Tibial artery (tissue), 4 donors: ENCODE results near the gene EMID1.

Experiments
- DNase-seq, 2 donors: peaks; one replicate each; pipeline ENCODE4 v3.0.0-alpha.2; 2019
- H3K27ac ChIP-seq, 2 donors: fragments of 200-600 bp; sonication (generic) in 1 of 2; 1 replicate in 1 of 2; 2 replicates in 1 of 2; pipeline ENCODE4 v1.5.1; 2018 to 2019; ENCODE audit warnings: mild to moderate bottlenecking in 1 of 2
- H3K27me3 ChIP-seq, 2 donors: fragments of 200-600 bp; sonication (generic) in 1 of 2; one replicate each; pipeline versions ENCODE4 v1.5.1 to v1.6.0; 2016 to 2019
- H3K36me3 ChIP-seq, 3 donors: fragments of 200-600 bp; sonication (generic) in 2 of 3; one replicate each; pipeline ENCODE4 v1.5.1; 2016 to 2019; ENCODE audit warnings: mild to moderate bottlenecking in 2 of 3
- H3K4me1 ChIP-seq, 4 donors: fragments of 200-600 bp; sonication (generic) in 2 of 4; 1 replicate in 3 of 4; 2 replicates in 1 of 4; pipeline ENCODE4 v1.5.1; 2016 to 2019
- H3K4me3 ChIP-seq, 2 donors: fragments of 200-600 bp; sonication (generic) in 1 of 2; 1 replicate in 1 of 2; 2 replicates in 1 of 2; pipeline ENCODE4 v1.5.1; 2018 to 2019; ENCODE audit warnings: mild to moderate bottlenecking in 2 of 2
- H3K9me3 ChIP-seq, 3 donors: fragments of 200-600 bp; sonication (generic) in 1 of 3; one replicate each; pipeline ENCODE4 v1.5.1; 2016 to 2019
- CTCF ChIP-seq, 2 experiments: fragments of 200-600 bp in 1 of 2; fragments of 450-650 bp in 1 of 2; IDR thresholded peaks; one replicate each; pipeline ENCODE4 v1.5.1; 2017 to 2019; ENCODE audit warnings: antibody characterized with exemption in 2 of 2, mild to moderate bottlenecking in 1 of 2, moderate library complexity in 1 of 2
- intact Hi-C: fragments of 100-400 bp; cut with DNase I; formaldehyde crosslinking; loops from one replicate; pipeline ENCODE4 v1.15.0; 2023; ENCODE audit warnings: low total_unique reads

The EMID1 gene

GRCh38 chr22:29290061-29290460 lies 84.4 kb downstream of the EMID1 start:
- H3K27me3 ChIP-seq: no peaks in the 10 kb centered on the region
- no peak for DNase-seq
- H3K36me3 ChIP-seq: peaks cover 93 to 98% (median 97%) of the 10 kb centered on the region in 3 donors
- intact Hi-C loops: no loop called here
- no peak overlapping the region for H3K27ac ChIP-seq
- no peaks in the 10 kb centered on the region for H3K4me1 ChIP-seq
- H3K4me3 ChIP-seq: no peak overlapping the region
- no peak for TF ChIP-seq CTCF (IDR thresholded peaks at IDR 0.05)
- no peaks in the 10 kb centered on the region for H3K9me3 ChIP-seq

DNA sequence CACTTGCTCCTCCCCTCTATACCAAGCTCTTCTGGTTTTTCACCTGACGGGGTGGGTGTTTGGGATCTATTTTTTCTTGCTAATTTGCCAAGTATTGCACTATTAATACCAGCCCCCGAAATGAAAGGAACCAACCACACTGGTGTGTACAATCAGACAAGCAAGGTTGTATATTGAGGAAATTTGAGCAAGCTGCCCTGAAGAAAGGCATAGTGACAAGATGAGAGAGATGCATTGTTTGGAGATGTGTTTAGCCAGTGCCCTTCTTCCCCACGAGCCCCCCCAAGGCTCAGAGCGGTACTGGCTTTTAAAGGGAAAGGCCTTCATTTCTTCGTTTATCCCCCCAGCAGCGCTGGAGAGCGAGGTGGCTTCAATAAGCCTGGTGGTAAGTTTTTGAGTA lies 85.5 kb downstream of the EMID1 start:
- Histone ChIP-seq H3K27ac (no peak overlapping the region), H3K36me3 (peaks cover 93 to 98% (median 97%) of the 10 kb centered on the region in 3 donors), H3K4me1 (no peaks in the 10 kb centered on the region), H3K27me3 (no peaks in the 10 kb centered on the region), H3K9me3 (no peaks in the 10 kb centered on the region), H3K4me3 (no peak overlapping the region)
- DNase-seq: no peak
- no peak for TF ChIP-seq CTCF (IDR thresholded peaks at IDR 0.05)
- intact Hi-C loops: no loop called here

DNA sequence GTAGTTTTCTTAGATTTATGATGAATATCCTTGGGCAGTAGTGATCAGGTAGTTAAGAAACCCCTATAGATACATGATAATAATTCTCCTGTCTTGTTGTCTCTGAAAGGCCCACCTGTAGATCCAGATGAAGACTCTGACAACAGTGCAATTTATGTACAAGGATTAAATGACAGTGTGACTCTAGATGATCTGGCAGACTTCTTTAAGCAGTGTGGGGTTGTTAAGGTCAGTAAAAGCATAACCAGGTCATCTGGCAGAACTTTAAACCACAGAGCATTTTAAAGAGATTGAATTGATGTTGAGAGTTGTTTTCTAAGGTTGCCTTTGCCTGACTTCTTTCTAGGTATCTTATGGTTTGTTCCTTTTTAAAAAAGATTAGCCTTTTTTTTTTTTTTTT lies 86.7 kb downstream of the EMID1 start:
- Histone ChIP-seq H3K27me3 (no peaks in the 10 kb centered on the region), H3K36me3 (peaks cover 93 to 98% (median 97%) of the 10 kb centered on the region in 3 donors), H3K4me3 (no peak overlapping the region), H3K4me1 (no peaks in the 10 kb centered on the region), H3K27ac (no peak overlapping the region), H3K9me3 (no peaks in the 10 kb centered on the region)
- no peak for DNase-seq
- intact Hi-C loops: no loop called here
- no peak for TF ChIP-seq CTCF (IDR thresholded peaks at IDR 0.05)

DNA sequence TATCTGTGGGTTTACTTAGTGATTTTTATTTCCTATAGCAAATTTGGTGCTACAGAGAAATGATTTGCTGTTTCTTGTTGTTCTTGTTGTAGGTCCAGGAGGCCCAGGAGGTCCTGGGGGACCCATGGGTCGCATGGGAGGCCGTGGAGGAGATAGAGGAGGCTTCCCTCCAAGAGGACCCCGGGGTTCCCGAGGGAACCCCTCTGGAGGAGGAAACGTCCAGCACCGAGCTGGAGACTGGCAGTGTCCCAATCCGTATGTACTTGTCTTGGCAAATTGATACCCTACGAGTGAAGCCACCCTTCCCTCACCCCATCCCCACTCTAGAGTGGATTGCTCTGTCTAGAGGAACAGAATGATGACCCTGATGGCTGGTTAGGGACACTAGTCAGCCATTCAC lies 92.9 kb downstream of the EMID1 start:
- no peak overlapping the region for H3K4me3 ChIP-seq
- H3K9me3 ChIP-seq: no peaks in the 10 kb centered on the region
- intact Hi-C loops: no loop called here
- no peak for DNase-seq
- H3K27ac ChIP-seq: no peak overlapping the region
- peaks cover 70 to 78% (median 74%) of the 10 kb centered on the region in 3 donors for H3K36me3 ChIP-seq
- no peak for TF ChIP-seq CTCF (IDR thresholded peaks at IDR 0.05)
- peaks cover 0 to 19% (median 12%) of the 10 kb centered on the region in 4 donors for H3K4me1 ChIP-seq
- no peaks in the 10 kb centered on the region for H3K27me3 ChIP-seq

- no peak for TF ChIP-seq CTCF (IDR thresholded peaks at IDR 0.05)
- Histone ChIP-seq H3K36me3 (peaks cover 63 to 71% (median 67%) of the 10 kb centered on the region in 3 donors), H3K4me3 (no peak overlapping the region), H3K27ac (no peak overlapping the region), H3K4me1 (peaks cover 0 to 19% (median 12%) of the 10 kb centered on the region in 4 donors), H3K27me3 (no peaks in the 10 kb centered on the region), H3K9me3 (no peaks in the 10 kb centered on the region)
- DNase-seq: no peak
- intact Hi-C loops: no loop called here
These were observed 93.6 kb downstream of the EMID1 start for GRCh38 chr22:29299136-29299900.
